Measurements from ENCODE around the gene COMMD9.

COMMD9 gene

DNA sequence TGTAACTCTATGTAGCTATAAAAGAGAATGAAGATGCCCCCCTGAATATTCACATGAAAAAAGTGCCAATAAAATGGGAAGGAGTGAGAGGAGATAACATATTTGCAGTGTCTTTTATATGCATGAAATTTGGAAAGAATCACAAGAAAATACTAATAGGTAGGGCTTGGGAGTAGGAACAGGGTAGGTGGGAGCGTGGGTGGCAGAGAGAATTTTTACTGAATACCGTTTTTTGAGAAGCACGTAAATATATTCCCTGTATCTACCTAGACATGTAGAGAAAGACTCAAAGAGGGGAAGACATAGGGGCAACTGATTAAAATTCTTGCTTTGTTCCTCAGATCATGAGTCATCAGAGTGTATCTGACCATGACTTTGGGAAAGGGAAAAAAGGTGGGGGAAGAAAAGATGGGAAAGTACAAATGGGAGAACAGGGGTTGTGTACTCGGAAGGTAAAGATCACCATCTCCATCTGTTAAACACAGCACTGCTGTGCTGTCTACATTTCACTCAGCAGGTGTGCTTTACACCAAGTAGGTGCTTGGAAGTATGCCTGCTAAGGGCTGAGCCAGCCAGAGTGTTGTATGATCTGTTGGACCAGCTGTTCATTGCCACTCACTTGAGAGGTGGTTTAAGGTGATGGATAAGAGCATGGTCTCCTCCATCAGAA lies 22.8 kb upstream of the COMMD9 start:
- Mint-ChIP-seq H3K4me3 (no peak overlapping the region), H3K27ac (no peak overlapping the region), H3K4me1 (ENCODE audit: low read depth) (no peaks in the 10 kb centered on the region), H3K36me3 (ENCODE audit: low read depth) (no peaks in the 10 kb centered on the region), H3K27me3 (peaks cover 32% of the 10 kb centered on the region), H3K9me3 (no peaks in the 10 kb centered on the region)
- intact Hi-C loops (cut with micrococcal nuclease): no loop called here

DNA sequence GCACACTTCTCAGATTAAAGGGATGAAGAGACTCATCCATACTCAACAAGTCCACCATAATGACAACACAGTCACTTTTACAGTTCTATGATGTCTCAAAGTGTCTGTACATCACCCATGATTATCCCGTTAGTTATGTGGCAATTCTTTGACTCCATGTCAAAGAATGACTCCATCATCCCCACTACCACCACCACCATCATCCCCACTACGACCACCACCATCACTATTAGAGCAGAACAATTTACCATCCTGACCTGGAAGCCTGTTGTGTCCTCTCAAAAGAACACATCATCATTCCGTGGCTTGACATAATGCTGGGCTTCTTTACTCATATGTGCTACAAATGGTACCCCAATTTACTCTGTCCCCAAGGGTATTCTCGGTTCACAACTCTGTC lies 20.6 kb upstream of the COMMD9 start:
- H3K27me3 Mint-ChIP-seq: peaks cover 21% of the 10 kb centered on the region
- no peaks in the 10 kb centered on the region for H3K9me3 Mint-ChIP-seq
- intact Hi-C loops (cut with micrococcal nuclease): loop anchor here (5.0 to 10.0 kb wide), 2 partner anchors 65 to 183 kb away; no protein-coding TSS in a partner anchor
- peaks cover under 1% of the 10 kb centered on the region for H3K4me1 Mint-ChIP-seq (ENCODE audit: low read depth)
- no peaks in the 10 kb centered on the region for H3K36me3 Mint-ChIP-seq (ENCODE audit: low read depth)
- H3K4me3 Mint-ChIP-seq: no peak overlapping the region
- no peak overlapping the region for H3K27ac Mint-ChIP-seq

- Mint-ChIP-seq H3K4me3 (no peak overlapping the region), H3K27ac (no peak overlapping the region), H3K4me1 (ENCODE audit: low read depth) (peaks cover 5% of the 10 kb centered on the region), H3K36me3 (ENCODE audit: low read depth) (no peaks in the 10 kb centered on the region), H3K27me3 (peaks cover 18% of the 10 kb centered on the region), H3K9me3 (no peaks in the 10 kb centered on the region)
- intact Hi-C loops (cut with micrococcal nuclease): loop anchor here (5.0 to 10.0 kb wide), 2 partner anchors 66 to 184 kb away; no protein-coding TSS in a partner anchor
These were observed 19.4 kb upstream of the COMMD9 start for GRCh38 chr11:36308577-36308976.

GRCh38 chr11:36306888-36307287 lies 17.7 kb upstream of the COMMD9 start:
- no peak overlapping the region for H3K4me3 Mint-ChIP-seq
- intact Hi-C loops (cut with micrococcal nuclease): loop anchor here (5.0 to 10.0 kb wide), 2 partner anchors 68 to 185 kb away; no protein-coding TSS in a partner anchor
- no peaks in the 10 kb centered on the region for H3K9me3 Mint-ChIP-seq
- H3K4me1 Mint-ChIP-seq (ENCODE audit: low read depth): peaks cover 5% of the 10 kb centered on the region
- H3K27ac Mint-ChIP-seq: no peak overlapping the region
- H3K27me3 Mint-ChIP-seq: peaks cover 8% of the 10 kb centered on the region
- H3K36me3 Mint-ChIP-seq (ENCODE audit: low read depth): no peaks in the 10 kb centered on the region

- intact Hi-C loops (cut with micrococcal nuclease): loop anchor here (2.0 to 10.0 kb wide), 3 partner anchors 70 to 187 kb away; no protein-coding TSS in a partner anchor
- H3K27me3 Mint-ChIP-seq: peaks cover 8% of the 10 kb centered on the region
These were observed 15.8 kb upstream of the COMMD9 start for GRCh38 chr11:36305047-36305446.

GRCh38 chr11:36304351-36304750 lies 15.1 kb upstream of the COMMD9 start:
- intact Hi-C loops (cut with micrococcal nuclease): loop anchor here (2.0 to 10.0 kb wide), 2 partner anchors 70 to 174 kb away; no protein-coding TSS in a partner anchor
- peaks cover 7% of the 10 kb centered on the region for H3K27me3 Mint-ChIP-seq
- H3K9me3 Mint-ChIP-seq: no peaks in the 10 kb centered on the region
- no peaks in the 10 kb centered on the region for H3K36me3 Mint-ChIP-seq (ENCODE audit: low read depth)
- no peak overlapping the region for H3K4me3 Mint-ChIP-seq
- peaks cover 5% of the 10 kb centered on the region for H3K4me1 Mint-ChIP-seq (ENCODE audit: low read depth)
- H3K27ac Mint-ChIP-seq: no peak overlapping the region

More at GRCh38 chr11:36305047-36305446, 15.8 kb upstream of the COMMD9 start:
- Mint-ChIP-seq H3K27ac (no peak overlapping the region), H3K4me1 (ENCODE audit: low read depth) (peaks cover 5% of the 10 kb centered on the region), H3K36me3 (ENCODE audit: low read depth) (no peaks in the 10 kb centered on the region), H3K4me3 (no peak overlapping the region), H3K9me3 (no peaks in the 10 kb centered on the region)

DNA sequence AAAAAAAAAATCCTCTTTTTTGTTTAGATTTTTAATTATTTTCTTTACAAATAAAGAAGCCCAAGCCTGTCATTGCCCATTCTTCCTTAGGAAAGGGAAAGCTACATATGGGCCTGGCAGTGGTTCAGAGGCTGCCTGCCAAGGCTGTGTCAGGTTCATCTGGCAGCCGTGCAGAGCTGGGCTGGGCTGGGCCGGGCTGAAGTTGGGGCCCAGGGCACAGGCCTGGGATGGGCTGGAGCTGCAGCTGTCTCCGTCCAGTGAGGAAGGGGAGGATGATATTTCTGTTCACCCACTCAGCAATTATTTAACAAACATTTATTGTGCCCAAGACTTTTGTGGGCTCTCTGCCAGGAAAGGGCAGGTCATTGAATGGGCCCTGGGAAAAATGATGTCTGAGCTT lies 11.4 kb upstream of the COMMD9 start:
- Mint-ChIP-seq H3K4me3 (no peak overlapping the region), H3K27me3 (peaks cover 2% of the 10 kb centered on the region), H3K36me3 (ENCODE audit: low read depth) (no peaks in the 10 kb centered on the region), H3K27ac (no peak overlapping the region), H3K4me1 (ENCODE audit: low read depth) (peaks cover 17% of the 10 kb centered on the region), H3K9me3 (no peaks in the 10 kb centered on the region)
- intact Hi-C loops (cut with micrococcal nuclease): loop anchor here (10.0 kb wide), 1 partner anchor 74 kb away; no protein-coding TSS in a partner anchor

GRCh38 chr11:36296884-36297543 lies 7.8 kb upstream of the COMMD9 start:
- Mint-ChIP-seq H3K4me1 (ENCODE audit: low read depth) (peaks cover 17% of the 10 kb centered on the region), H3K9me3 (no peaks in the 10 kb centered on the region), H3K4me3 (no peak overlapping the region), H3K27me3 (peaks cover 2% of the 10 kb centered on the region), H3K36me3 (ENCODE audit: low read depth) (no peaks in the 10 kb centered on the region), H3K27ac (no peak overlapping the region)
- intact Hi-C loops (cut with micrococcal nuclease): no loop called here

- Mint-ChIP-seq H3K27ac (no peak within 1 kb of the TSS), H3K4me3 (no peak within 1 kb of the TSS), H3K4me1 (ENCODE audit: low read depth) (peaks cover 17% of the 10 kb centered on the region), H3K27me3 (no peaks in the 10 kb centered on the region), H3K9me3 (no peaks in the 10 kb centered on the region), H3K36me3 (ENCODE audit: low read depth) (no peaks in the 10 kb centered on the region)
- intact Hi-C loops (cut with micrococcal nuclease): no loop called here
These were observed 6.7 kb upstream of the COMMD9 start, which contains the start of gene PRR5L for GRCh38 chr11:36295926-36296325. TSS of gene PRR5L (plus strand) at chr11:36296288. CDS start at chr11:36401122, 104,834 bp downstream.

GRCh38 chr11:36292311-36292722 lies 3.1 kb upstream of the COMMD9 start:
- no peak overlapping the region for H3K4me3 Mint-ChIP-seq
- peaks cover 32% of the 10 kb centered on the region for H3K4me1 Mint-ChIP-seq (ENCODE audit: low read depth)
- H3K9me3 Mint-ChIP-seq: no peaks in the 10 kb centered on the region
- H3K36me3 Mint-ChIP-seq (ENCODE audit: low read depth): peaks cover 6% of the 10 kb centered on the region
- H3K27me3 Mint-ChIP-seq: peaks cover 2% of the 10 kb centered on the region
- no peak overlapping the region for H3K27ac Mint-ChIP-seq
- intact Hi-C loops (cut with micrococcal nuclease): loop anchor here (1.0 kb wide), 1 partner anchor 186 kb away; no protein-coding TSS in a partner anchor

DNA sequence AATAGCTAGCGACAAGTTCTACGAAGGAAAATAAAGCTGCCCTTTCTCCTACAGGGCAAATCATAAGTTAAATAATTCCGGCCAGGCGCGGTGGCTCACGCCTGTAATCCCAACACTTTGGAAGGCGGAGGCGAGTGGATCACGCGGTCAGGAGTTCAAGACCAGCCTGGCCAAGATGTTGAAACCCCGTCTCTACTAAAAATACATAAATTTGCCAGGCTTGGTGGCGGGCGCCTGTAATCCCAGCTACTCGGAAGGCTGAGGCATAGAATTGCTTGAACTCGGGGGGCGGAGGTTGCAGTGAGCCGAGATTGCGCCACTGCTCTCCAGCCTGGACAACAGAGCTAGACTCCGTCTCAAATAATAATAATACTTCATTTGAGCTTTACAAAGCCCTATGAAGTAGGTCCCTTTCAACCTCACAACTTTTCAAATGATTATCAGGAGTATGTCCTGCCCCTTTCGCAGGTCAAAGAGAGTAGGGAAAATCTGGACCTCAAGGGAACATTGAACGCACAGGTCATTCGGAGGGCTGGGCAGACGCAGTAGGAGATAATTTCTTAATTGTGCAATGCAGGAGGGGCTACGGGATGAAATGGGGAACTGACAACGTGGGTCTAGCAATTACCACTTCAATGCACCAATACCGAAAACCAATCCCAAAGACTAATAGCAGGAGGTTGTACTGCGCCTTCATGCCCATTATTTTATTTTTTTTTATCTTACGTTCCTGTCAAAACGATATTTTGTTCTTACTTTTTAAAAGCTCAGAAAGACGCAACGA lies 590 bp downstream of the COMMD9 start:
- H3K36me3 Mint-ChIP-seq (ENCODE audit: low read depth): peaks cover 6% of the 10 kb centered on the region
- H3K27me3 Mint-ChIP-seq: peaks cover 2% of the 10 kb centered on the region
- intact Hi-C loops (cut with micrococcal nuclease): loop anchor here (1.0 kb wide), 1 partner anchor 204 kb away; no protein-coding TSS in a partner anchor
- H3K4me3 Mint-ChIP-seq: peak overlapping the region; percentile 93
- peak overlapping the region; percentile 91 for H3K27ac Mint-ChIP-seq
- H3K4me1 Mint-ChIP-seq (ENCODE audit: low read depth): peaks cover 50% of the 10 kb centered on the region
- H3K9me3 Mint-ChIP-seq: no peaks in the 10 kb centered on the region

- Mint-ChIP-seq H3K27me3 (no peaks in the 10 kb centered on the region), H3K27ac (no peak overlapping the region), H3K36me3 (ENCODE audit: low read depth) (peaks cover 48% of the 10 kb centered on the region), H3K4me3 (no peak overlapping the region), H3K4me1 (ENCODE audit: low read depth) (peaks cover 54% of the 10 kb centered on the region), H3K9me3 (no peaks in the 10 kb centered on the region)
- intact Hi-C loops (cut with micrococcal nuclease): no loop called here
These were observed 6.3 kb downstream of the COMMD9 start for GRCh38 chr11:36282926-36283325.

- intact Hi-C loops (cut with micrococcal nuclease): no loop called here
- Mint-ChIP-seq H3K27me3 (no peaks in the 10 kb centered on the region), H3K9me3 (no peaks in the 10 kb centered on the region), H3K36me3 (ENCODE audit: low read depth) (peaks cover 59% of the 10 kb centered on the region), H3K4me3 (no peak overlapping the region), H3K27ac (no peak overlapping the region), H3K4me1 (ENCODE audit: low read depth) (peaks cover 48% of the 10 kb centered on the region)
These were observed 7.4 kb downstream of the COMMD9 start for GRCh38 chr11:36281850-36282249.
